Esophagus mucosa (tissue), 1 donor: ENCODE measurements around the gene ATP6V0C. TPM values are rescaled to one million over a fixed set of nuclear protein-coding genes. Genes with fewer than 3 reads are reported as not detected.
A peak's percentile ranks its signal among the peaks of the same experiment; 100 is the strongest.
"Not testable (repeated sequence)": the region's sequence is repeated elsewhere in the genome, so short reads cannot be mapped to it uniquely, and the experiment has no call there.

Experiments used
- ATAC-seq: fragments of 200-7000 bp; cut with Tn5 transposase; one replicate; pipeline ENCODE4 v1.9.1; 2020
- total RNA-seq: library from RNA; stranded (reverse); gene quantifications from one replicate; pipeline ENCODE4 v1.2.4, GENCODE V29; 2023
- donor health status: DM: yes; HTN: yes; CAD: no.

Gene ATP6V0C
- total RNA-seq, 1 donor from 2014 or later, result 205 TPM

GRCh38 chr16:2529961-2530628 lies 16.3 kb downstream of the ATP6V0C start:
- no peak for ATAC-seq

DNA sequence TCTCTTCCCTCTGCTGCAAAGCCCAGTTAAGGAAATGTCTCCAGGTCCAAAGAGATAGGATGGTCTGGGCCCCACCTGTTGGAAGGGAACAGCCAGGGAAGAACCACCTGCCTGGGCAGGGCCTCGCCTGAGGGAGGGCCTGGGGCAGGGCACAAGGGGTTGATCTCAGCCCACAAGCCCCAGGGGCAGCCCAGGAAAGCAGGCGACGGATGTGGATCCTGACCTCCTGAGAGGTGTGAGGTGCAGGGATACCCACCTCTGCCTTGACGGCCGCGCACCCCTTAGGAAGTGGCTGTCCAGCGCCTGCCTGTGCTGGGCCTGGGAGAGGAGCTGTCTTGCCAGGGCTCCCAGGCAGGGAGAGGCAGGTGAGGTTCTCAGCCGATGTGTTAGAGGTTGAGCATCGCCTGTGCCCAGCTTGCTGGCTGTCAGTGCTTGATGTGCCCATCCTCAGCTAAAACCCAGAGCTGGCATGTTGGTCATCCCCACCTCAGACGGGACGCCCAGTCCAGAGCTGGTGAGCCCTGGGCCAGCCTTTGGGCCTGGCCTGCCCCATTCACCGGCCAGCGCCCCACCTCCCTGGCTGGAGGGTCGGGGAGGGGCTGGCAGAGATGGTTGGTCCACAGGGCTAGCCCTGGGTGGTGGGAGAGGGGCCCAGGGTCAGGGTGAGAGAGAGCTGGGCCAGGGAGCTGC lies 17.0 kb downstream of the ATP6V0C start:
- ATAC-seq, result no peak

DNA sequence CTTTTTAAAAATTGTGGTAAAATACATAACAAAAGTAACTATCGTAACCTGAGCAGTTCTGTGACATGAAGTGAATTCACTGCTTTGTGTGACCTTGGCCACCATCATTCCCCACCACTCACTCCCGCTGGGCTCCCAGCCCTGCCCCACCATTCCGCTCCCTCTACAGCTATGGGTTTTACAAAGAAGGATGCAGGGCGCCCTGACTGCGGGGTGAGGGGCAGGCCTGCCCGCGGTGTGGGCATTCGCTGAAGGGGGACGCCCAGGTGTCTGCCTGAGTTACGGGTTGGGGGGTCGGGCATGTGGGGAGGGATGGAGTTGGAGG lies 17.6 kb downstream of the ATP6V0C start, which contains the start of gene CEMP1:
CEMP1 (minus strand) TSS at position 38 of the 325 bp plus-strand sequence. CDS start 335 bp downstream, outside the sequence.
- peak; percentile 2 for ATAC-seq

DNA sequence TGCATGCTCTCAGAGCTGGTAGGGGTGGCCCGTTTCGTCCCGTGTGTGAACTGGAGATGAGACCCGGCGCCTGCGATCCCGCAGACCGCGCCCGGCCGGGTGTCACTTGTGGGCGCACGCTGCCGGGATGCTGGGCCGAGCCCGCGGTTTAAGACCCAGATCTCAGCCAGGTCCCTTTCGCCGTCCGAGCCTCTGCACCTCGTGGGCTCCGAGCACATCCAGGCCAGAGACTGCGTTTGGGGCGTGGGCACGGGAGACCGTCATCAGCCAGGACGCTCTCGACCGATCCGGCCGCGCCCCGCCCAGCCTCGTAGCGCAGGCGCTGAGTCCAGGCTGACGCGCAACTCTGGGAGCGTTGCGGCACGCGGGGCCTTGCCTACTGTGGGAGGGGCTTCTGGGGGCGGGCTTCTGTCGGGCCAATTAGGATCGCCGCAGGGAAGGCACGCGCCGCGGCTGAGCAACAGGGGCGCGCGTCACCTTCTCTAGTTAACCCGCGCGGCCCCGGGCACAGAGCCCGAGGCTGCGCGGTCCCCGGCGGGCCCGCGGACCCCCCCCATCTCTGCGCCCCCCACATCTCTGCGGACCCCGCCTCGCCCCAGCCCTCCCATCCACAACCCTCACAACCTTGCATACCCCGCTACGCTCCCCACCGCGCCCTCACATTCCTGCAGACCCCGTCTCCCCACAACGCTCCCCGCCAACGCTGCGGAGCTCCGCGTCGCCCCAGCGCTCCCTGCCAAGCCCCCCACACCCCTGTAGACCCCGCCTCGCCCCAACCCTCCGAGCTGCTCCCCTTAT lies 18.1 kb downstream of the ATP6V0C start:
- ATAC-seq, result peak; percentile 92

GRCh38 chr16:2532494-2533141 lies 18.9 kb downstream of the ATP6V0C start:
- ATAC-seq, result peak; percentile 43

- not testable (repeated sequence) for ATAC-seq
Observed at GRCh38 chr16:2533142-2533755, 19.5 kb downstream of the ATP6V0C start.

DNA sequence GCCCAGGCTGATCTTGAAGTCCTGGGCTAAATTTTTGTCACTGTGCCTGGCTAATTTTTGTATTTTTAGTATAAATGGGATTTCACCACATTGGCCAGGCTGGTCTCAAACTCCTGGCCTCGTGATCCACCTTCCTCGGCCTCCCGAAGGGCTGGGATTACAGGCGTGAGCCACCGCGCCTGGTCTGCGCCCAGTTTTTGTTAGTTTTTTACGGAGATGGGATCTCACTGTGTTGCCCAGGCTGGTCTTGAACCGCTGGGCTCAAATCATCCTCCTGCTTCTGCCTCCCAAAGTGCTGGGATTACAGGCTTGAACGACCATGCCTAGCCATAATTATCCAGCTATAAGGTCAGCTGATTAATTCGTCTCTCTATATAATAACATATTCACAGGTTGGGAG lies 20.2 kb downstream of the ATP6V0C start:
- no peak for ATAC-seq

- not testable (repeated sequence) for ATAC-seq
Observed at GRCh38 chr16:2534335-2534734, 20.6 kb downstream of the ATP6V0C start.

DNA sequence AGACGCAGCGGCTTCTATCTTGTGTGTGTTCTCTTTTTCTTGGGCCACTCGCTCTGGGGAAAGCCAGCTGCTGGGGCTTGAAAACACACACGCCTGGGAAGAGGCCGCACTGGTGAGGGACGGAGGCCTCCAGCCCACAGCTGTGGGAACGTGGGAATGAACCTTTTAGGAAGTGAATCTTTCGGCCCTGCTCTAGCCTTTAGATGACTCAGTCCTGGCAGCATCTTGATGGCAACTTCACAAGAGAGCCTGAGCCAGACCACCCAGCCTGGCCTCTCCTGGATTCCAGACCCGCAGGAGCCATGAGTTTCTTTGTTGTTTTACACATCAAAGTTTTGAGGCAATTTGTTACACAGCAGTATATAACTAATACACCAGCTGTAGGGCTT lies 21.9 kb downstream of the ATP6V0C start:
- no peak for ATAC-seq

GRCh38 chr16:2537451-2538379 lies 24.0 kb downstream of the ATP6V0C start, which contains the start of gene PDPK1:
Gene PDPK1 (plus strand): TSS chr16:2538021. CDS start chr16:2538113, 92 bp downstream.
- ATAC-seq, result peak; percentile 88

DNA sequence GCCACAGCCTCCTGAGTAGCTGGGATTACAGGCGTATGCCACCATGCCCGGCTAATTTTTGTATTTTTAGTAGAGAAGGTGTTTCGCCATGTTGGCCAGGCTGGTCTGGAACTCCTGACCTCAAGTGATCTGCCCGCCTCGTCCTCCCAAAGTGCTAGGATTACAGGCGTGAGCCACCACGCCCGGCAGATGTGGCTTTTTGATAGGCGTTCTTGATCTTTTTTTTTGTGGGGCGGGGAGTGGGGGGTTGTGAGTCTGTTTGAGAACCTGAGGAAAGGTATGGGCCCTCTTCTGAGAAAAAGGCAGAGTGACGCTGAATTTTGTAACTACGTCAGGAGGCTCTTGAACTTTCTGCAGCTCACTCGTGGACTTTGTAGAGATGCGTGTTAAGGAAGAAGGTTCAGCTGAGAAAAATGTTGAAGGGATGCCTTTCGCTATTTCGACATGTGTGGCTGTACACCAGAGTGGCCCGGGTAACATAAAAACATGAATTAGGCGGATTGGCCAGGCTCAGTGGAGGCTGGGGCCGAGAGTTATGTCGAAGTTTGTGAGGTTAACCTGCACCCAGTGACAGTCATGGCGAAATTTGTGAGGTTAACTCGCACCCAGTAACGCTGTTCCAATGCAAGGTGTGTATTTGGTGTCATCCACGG lies 25.6 kb downstream of the ATP6V0C start:
- ATAC-seq, result not testable (repeated sequence)

- not testable (repeated sequence) for ATAC-seq
Observed at GRCh38 chr16:2539845-2540458, 26.2 kb downstream of the ATP6V0C start.

DNA sequence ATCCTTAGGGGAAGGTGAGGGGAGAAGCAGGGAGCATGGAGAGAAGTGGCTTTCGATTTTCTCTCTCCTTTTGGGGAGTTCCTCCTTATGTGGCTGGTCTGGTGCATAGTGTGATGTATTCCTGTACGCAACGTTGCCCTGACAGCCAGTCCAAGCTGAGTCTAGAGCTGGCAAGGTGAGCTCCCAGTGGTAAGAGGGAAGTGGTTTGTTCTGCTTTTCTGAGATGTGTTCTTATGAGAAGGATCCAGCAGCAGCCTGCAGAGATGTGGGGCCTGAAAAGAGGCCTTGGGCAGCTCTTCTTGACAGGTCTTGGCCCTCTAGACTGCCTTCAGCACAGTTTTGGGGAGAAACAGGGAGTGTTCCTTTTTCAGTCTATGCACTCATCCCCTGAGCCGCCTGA lies 27.2 kb downstream of the ATP6V0C start:
- not testable (repeated sequence) for ATAC-seq

DNA sequence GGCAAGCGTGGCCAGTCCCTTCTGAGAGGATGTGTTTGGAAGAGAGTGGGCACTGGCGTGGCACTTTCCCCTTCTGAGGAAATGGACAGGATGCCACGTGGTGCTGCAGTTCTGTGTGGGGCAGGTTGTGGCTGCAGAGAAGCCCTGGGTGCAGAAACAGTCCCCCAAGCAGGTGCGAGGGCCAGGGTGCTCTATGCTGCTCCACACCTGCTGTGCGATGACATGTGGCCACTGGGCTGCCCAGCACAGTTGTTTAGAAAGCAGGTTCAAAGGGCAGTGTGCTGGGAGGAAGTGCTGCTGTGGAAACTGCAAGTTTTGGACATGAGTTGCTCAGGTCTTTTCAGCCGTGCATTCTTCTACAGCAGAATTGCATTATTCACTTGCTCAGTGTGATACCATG lies 27.7 kb downstream of the ATP6V0C start:
- not testable (repeated sequence) for ATAC-seq

- ATAC-seq, result not testable (repeated sequence)
Observed at GRCh38 chr16:2543771-2544170, 30.0 kb downstream of the ATP6V0C start.

- ATAC-seq, result not testable (repeated sequence)
Observed at GRCh38 chr16:2550283-2550878, 36.6 kb downstream of the ATP6V0C start.

GRCh38 chr16:2551420-2551889 lies 37.7 kb downstream of the ATP6V0C start:
- ATAC-seq, result peak; percentile 31

DNA sequence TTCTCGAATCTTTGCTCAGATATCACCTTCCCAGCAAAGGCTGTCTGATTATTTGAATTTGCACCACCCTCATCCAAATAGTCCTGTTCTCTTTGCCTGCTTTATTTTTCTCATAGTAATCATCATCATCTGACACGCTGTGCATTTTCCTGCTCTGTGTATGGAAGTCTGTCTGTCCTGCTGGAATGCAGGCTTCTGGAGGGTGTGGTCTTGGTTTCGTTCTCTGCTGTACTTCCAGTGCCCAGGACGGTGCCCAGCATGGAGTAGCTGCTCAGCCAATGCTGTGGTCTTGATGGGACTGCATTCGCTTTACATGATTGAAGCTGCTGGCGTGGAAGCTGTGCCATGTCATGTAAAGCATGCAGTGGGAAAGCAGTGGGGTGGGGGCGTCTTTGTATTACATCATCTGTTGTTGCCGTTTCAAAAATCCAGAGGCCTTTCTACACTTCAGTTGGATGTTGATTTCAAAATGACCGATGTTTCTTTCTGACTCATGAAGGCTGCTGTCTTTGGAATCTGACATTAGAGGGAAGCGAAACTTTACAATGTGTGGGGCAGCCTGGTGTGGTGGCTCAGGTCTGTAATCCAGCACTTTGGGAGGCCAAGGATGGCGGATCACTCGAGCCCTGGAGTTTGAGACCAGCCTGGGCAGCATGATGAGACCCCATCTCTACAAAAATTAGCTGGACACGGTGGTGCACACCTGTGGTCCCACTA lies 41.1 kb downstream of the ATP6V0C start:
- not testable (repeated sequence) for ATAC-seq

- ATAC-seq, result not testable (repeated sequence)
Observed at GRCh38 chr16:2557150-2557549, 43.4 kb downstream of the ATP6V0C start.
